Spleen (tissue), 11 donors: ENCODE data around the gene SLC39A11. TPM values are rescaled to one million over a fixed set of nuclear protein-coding genes. Genes with fewer than 3 reads are reported as not detected.

Experiments used
- DNase-seq: peaks from one replicate; pipeline ENCODE4 v3.0.0-alpha.2; 2020
- H3K27ac ChIP-seq, 8 donors: fragments of 200-600 bp; sonication (generic) in 7 of 8; 1 replicate in 4 of 8; 2 replicates in 4 of 8; pipeline versions ENCODE4 v1.5.0 to v1.8.0; 2016 to 2021; ENCODE audit warnings: inconsistent platforms in 4 of 8, mild to moderate bottlenecking in 4 of 8, moderate library complexity in 1 of 8
- H3K27me3 ChIP-seq, 7 donors: fragments of 200-600 bp; sonication (generic) in 6 of 7; replicated peaks in 1 of 7; 1 replicate in 4 of 7; 2 replicates in 3 of 7; pipeline versions ENCODE4 v1.5.0 to v1.8.0; 2016 to 2021; ENCODE audit warnings: inconsistent platforms in 3 of 7, mild to moderate bottlenecking in 1 of 7
- H3K36me3 ChIP-seq, 6 donors: fragments of 200-600 bp; sonication (generic) in 5 of 6; 1 replicate in 4 of 6; 2 replicates in 2 of 6; pipeline versions ENCODE4 v1.5.0 to v1.8.0; 2016 to 2021; ENCODE audit warnings: inconsistent platforms in 2 of 6
- H3K4me1 ChIP-seq, 6 donors: fragments of 200-600 bp; sonication (generic) in 5 of 6; 1 replicate in 3 of 6; 2 replicates in 3 of 6; pipeline versions ENCODE4 v1.5.0 to v1.8.0; 2016 to 2021; ENCODE audit warnings: inconsistent platforms in 3 of 6
- H3K4me3 ChIP-seq, 8 donors: fragments of 200-600 bp; sonication (generic) in 7 of 8; 1 replicate in 4 of 8; 2 replicates in 4 of 8; pipeline versions ENCODE4 v1.5.0 to v1.8.0; 2016 to 2021; ENCODE audit warnings: inconsistent platforms in 4 of 8, mild to moderate bottlenecking in 4 of 8, moderate library complexity in 2 of 8
- H3K9me3 ChIP-seq, 8 donors: fragments of 200-600 bp; sonication (generic) in 7 of 8; 1 replicate in 4 of 8; 2 replicates in 4 of 8; pipeline versions ENCODE4 v1.5.0 to v1.8.0; 2016 to 2021; ENCODE audit warnings: inconsistent platforms in 4 of 8
- POLR2A ChIP-seq, 3 donors: fragments of 450-650 bp; IDR thresholded peaks; one replicate each; pipeline ENCODE4 v1.5.1; 2017; ENCODE audit warnings: antibody characterized with exemption in 3 of 3, mild to moderate bottlenecking in 1 of 3
- POLR2AphosphoS5 ChIP-seq, 3 donors: sonication (generic); formaldehyde crosslinking; IDR thresholded peaks; one replicate each; pipeline ENCODE4 v1.5.1; 2017; ENCODE audit warnings: antibody characterized with exemption in 3 of 3
- WGBS, 5 donors: extraction: QIAGEN DNeasy Blood & Tissue Kit in 3 of 5; methylation state at CpG; one replicate each; pipeline versions ENCODE4 v1.1.5 to v1.1.7; 2013 to 2018; 5-methylcytosine and 5-hydroxymethylcytosine counted together
- intact Hi-C: fragments of 100-400 bp; cut with DNase I; formaldehyde crosslinking; loops from one replicate; pipeline ENCODE4 v1.15.0; 2023; ENCODE audit warnings: low total_unique reads
- polyA plus RNA-seq, 3 donors: library from polyadenylated mRNA; stranded (reverse); fragments of 200-250 nt; gene quantifications; one replicate each; pipeline ENCODE4 v1.2.1, GENCODE V29; 2013
- total RNA-seq, 7 donors: library from RNA; depleted of rRNA in 3 of 7; stranded (reverse); fragments of >200 nt in 3 of 7; fragmentation: NEBNext Ultra II Directional in 4 of 7; extraction: Animal tissue kit (Norgen Biotek cat#: 25700) in 4 of 7; gene quantifications; one replicate each; pipeline versions ENCODE4 v1.1.0 to v1.2.1, GENCODE V29; 2016 to 2021
- TF ChIP-seq, protein P1 (sequence below), 11 experiments: fragments of 200-600 bp in 7 of 11; fragments of 450-650 bp in 4 of 11; sonication (generic) in 4 of 11; IDR thresholded peaks in 8 of 11; conservative IDR thresholded peaks in 3 of 11; 1 replicate in 7 of 11; 2 replicates in 4 of 11; pipeline versions ENCODE4 v1.4.0 to v1.8.0; 2016 to 2021; ENCODE audit warnings: antibody characterized with exemption in 11 of 11, inconsistent platforms in 4 of 11, mild to moderate bottlenecking in 1 of 11
- donor health status: healthy with polysubstance abuse.
- donor health status: DM: no; HTN: no; CAD: no; lungs with moderate emphysema.
- donor health status: DM: no; HTN: no; CAD: no.
- donor health status: Bipolar disorder and iron deficiency.
- donor health status: healthy.
- donor health status: DM: no; HTN: no; CAD: no.
- donor health status: DM: yes; HTN: yes; CAD: no.

SLC39A11 gene
- total and polyA plus RNA-seq, 10 donors: 4.1 to 45.2 (median 27.8) TPM

DNA sequence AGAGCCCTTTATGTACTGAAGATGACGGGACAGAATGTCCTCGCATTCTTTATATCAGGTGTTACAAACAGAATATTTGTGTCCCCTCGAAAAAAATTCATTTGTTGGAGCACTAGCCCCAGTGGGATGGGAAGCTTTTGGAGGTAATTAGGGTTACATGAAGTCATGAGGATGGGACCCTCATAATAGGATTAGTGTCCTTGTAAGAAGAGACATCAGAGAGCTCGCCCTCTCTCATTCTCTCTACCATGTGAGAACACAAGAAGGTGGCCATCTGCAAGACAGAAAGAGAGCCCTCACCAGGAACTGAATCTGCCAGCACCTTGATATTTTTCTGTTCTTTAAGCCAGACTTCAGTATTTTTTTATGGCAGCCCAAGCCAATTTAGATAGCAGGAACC, 72.4 kb downstream of the SLC39A11 start:
- DNase-seq: no peak
- TF ChIP-seq, protein P1, sequence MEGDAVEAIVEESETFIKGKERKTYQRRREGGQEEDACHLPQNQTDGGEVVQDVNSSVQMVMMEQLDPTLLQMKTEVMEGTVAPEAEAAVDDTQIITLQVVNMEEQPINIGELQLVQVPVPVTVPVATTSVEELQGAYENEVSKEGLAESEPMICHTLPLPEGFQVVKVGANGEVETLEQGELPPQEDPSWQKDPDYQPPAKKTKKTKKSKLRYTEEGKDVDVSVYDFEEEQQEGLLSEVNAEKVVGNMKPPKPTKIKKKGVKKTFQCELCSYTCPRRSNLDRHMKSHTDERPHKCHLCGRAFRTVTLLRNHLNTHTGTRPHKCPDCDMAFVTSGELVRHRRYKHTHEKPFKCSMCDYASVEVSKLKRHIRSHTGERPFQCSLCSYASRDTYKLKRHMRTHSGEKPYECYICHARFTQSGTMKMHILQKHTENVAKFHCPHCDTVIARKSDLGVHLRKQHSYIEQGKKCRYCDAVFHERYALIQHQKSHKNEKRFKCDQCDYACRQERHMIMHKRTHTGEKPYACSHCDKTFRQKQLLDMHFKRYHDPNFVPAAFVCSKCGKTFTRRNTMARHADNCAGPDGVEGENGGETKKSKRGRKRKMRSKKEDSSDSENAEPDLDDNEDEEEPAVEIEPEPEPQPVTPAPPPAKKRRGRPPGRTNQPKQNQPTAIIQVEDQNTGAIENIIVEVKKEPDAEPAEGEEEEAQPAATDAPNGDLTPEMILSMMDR (IDR thresholded peaks at IDR 0.05 in 8 of 11, conservative IDR thresholded peaks at IDR 0.05 in 3 of 11): no peak
- no peak for TF ChIP-seq POLR2A (IDR thresholded peaks at IDR 0.05)
- TF ChIP-seq POLR2AphosphoS5 (IDR thresholded peaks at IDR 0.05): no peak
- no peak overlapping the region for H3K27ac ChIP-seq
- no peak overlapping the region for H3K4me3 ChIP-seq
- H3K27me3 ChIP-seq: no peaks in the 10 kb centered on the region
- peaks cover 0 to 19% (median 0%) of the 10 kb centered on the region in 6 donors for H3K36me3 ChIP-seq
- peaks cover 3 to 40% (median 34%) of the 10 kb centered on the region in 8 donors for H3K9me3 ChIP-seq
- 94 to 97% (median 97%) methylated on average over 4 of the region's 4 CpGs for WGBS, 5 donors
- no peaks in the 10 kb centered on the region for H3K4me1 ChIP-seq
- intact Hi-C loops: no loop called here

DNA sequence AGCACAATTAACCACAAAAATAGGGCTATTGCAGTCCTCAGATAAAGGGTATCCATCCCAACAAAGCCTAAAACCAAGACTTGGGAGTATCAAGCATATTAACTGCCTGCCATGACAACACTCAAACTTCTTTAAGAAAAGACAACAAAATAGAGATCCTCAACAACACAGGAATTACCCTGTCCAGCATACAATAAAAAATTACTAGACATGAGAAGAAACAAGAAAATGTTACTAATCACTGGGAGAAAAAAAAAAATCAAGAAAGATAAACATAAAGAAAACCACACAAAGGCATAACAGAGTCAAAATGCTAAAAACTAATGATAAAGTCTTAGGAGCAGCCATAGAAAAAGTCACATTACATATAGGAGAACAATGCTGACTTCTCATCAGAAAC, 73.9 kb downstream of the SLC39A11 start:
- no peaks in the 10 kb centered on the region for H3K27me3 ChIP-seq
- TF ChIP-seq POLR2AphosphoS5 (IDR thresholded peaks at IDR 0.05) (no peak), POLR2A (IDR thresholded peaks at IDR 0.05) (no peak)
- TF ChIP-seq, protein P1 (IDR thresholded peaks at IDR 0.05 in 8 of 11, conservative IDR thresholded peaks at IDR 0.05 in 3 of 11): no peak
- H3K4me1 ChIP-seq: peaks cover 0 to 11% (median 0%) of the 10 kb centered on the region in 6 donors
- no peak overlapping the region for H3K4me3 ChIP-seq
- DNase-seq: no peak
- H3K9me3 ChIP-seq: peaks cover 3 to 40% (median 34%) of the 10 kb centered on the region in 8 donors
- no peak overlapping the region for H3K27ac ChIP-seq
- peaks cover 0 to 12% (median 0%) of the 10 kb centered on the region in 6 donors for H3K36me3 ChIP-seq
- intact Hi-C loops: no loop called here

DNA sequence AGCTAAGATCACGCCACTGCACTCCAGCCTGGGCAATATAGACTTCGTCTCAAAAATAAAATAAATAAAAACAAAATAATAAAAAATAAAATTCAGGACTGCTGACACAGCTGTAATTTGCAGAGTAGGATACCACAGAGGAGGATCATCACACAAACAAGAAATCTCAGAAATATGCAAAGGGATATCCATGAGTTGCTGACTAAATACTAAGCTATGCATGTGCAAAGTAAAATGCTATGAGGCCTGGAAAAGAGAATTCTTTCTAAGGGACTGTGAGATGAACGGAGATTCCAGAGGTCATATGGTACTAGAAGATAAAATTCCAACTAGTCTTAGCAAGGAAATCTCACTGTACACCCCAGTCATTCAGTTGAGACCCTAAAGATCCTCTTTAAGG, 74.8 kb downstream of the SLC39A11 start:
- Histone ChIP-seq H3K36me3 (peaks cover 0 to 10% (median 0%) of the 10 kb centered on the region in 6 donors), H3K27ac (no peak overlapping the region), H3K9me3 (peaks cover 3 to 40% (median 34%) of the 10 kb centered on the region in 8 donors), H3K4me3 (no peak overlapping the region), H3K27me3 (no peaks in the 10 kb centered on the region), H3K4me1 (peaks cover 0 to 12% (median 0%) of the 10 kb centered on the region in 6 donors)
- TF ChIP-seq, protein P1 (IDR thresholded peaks at IDR 0.05 in 8 of 11, conservative IDR thresholded peaks at IDR 0.05 in 3 of 11): no peak
- TF ChIP-seq POLR2AphosphoS5 (IDR thresholded peaks at IDR 0.05) (no peak), POLR2A (IDR thresholded peaks at IDR 0.05) (no peak)
- 94 to 97% (median 95%) methylated on average over 3 of the region's 3 CpGs for WGBS, 5 donors
- intact Hi-C loops: no loop called here
- no peak for DNase-seq

DNA sequence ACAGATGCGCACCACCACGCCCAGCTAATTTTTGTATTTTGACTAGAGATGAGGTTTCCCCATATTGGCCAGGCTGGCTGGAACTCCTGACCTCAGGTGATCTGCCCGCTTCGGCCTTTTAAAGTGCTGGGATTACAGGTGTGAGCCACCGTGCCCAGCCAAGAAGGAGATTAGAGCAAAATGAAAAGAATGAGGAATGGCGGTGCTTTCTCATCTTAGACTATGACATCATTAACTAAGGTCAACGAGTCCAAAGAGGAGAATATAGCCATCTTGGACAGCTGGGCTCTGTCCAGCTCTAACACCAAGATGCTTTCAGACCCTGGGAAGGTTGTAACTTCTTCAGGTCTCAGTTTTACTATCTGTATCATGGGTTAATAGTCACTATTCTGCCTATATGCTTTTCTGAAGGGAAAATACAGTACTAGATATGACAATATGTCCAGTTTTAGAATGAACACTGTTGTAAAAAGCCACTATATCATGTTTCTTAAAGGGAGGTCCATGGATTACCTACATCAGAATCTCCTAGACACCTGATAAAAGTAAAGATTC, 76.7 kb downstream of the SLC39A11 start:
- no peaks in the 10 kb centered on the region for H3K27me3 ChIP-seq
- DNase-seq: no peak
- no peak overlapping the region for H3K4me3 ChIP-seq
- no peak overlapping the region for H3K27ac ChIP-seq
- TF ChIP-seq POLR2A (IDR thresholded peaks at IDR 0.05) (no peak), POLR2AphosphoS5 (IDR thresholded peaks at IDR 0.05) (no peak)
- TF ChIP-seq, protein P1 (IDR thresholded peaks at IDR 0.05 in 8 of 11, conservative IDR thresholded peaks at IDR 0.05 in 3 of 11): no peak
- WGBS, 5 donors: 89 to 95% (median 94%) methylated on average over 7 of the region's 7 CpGs
- H3K4me1 ChIP-seq: peaks cover 0 to 20% (median 5%) of the 10 kb centered on the region in 6 donors
- peaks cover 0 to 10% (median 0%) of the 10 kb centered on the region in 6 donors for H3K36me3 ChIP-seq
- H3K9me3 ChIP-seq: peaks cover 3 to 37% (median 33%) of the 10 kb centered on the region in 8 donors
- intact Hi-C loops: no loop called here
